K562 (cell line): ENCODE results near the gene ZNF17. TPM values are rescaled to one million over a fixed set of nuclear protein-coding genes. Genes with fewer than 3 reads are reported as not detected.

Source experiments
- ATF7 ChIP-seq: fragments of 450-650 bp; IDR thresholded peaks from 2 replicates; pipeline ENCODE4 v1.7.1; 2014; ENCODE audit warnings: mild to moderate bottlenecking, moderate library complexity
- CC2D1A ChIP-seq: fragments of 450-650 bp; IDR thresholded peaks from 2 replicates; pipeline ENCODE4 v1.6.1; 2017; ENCODE audit warnings: mild to moderate bottlenecking
- EZH2 ChIP-seq: IDR thresholded peaks from 2 replicates; pipeline ENCODE4 v1.6.1; 2012; ENCODE audit warnings: low read depth, mild to moderate bottlenecking, inconsistent platforms, low read length, borderline replicate concordance
- GTF3C2 ChIP-seq: IDR thresholded peaks from 3 replicates; pipeline ENCODE4 v1.6.1; 2011; ENCODE audit warnings: borderline replicate concordance, mild to moderate bottlenecking, moderate library complexity; ENCODE audit not compliant: insufficient read length; ENCODE audit errors: extremely low read depth
- HMBOX1 ChIP-seq: sonication (generic); IDR thresholded peaks from 2 replicates; pipeline ENCODE4 v1.6.1; 2016
- HMGN3 ChIP-seq: IDR thresholded peaks from 2 replicates; pipeline ENCODE4 v1.6.1; 2011; ENCODE audit warnings: borderline replicate concordance, low read depth, mild to moderate bottlenecking, mixed read lengths, low read length; ENCODE audit not compliant: insufficient read length; ENCODE audit errors: extremely low read depth
- HOXB6 ChIP-seq: fragments of 250-450 bp; sonication (Bioruptor Pico); IDR thresholded peaks from 2 replicates; pipeline ENCODE4 v1.5.1; 2022; ENCODE audit warnings: mild to moderate bottlenecking, borderline replicate concordance
- MCM5 ChIP-seq: fragments of 450-650 bp; IDR thresholded peaks from 2 replicates; pipeline ENCODE4 v1.6.1; 2016; ENCODE audit warnings: low read depth
- MEIS2 ChIP-seq: fragments of 450-650 bp; IDR thresholded peaks from 2 replicates; pipeline ENCODE4 v1.6.1; 2014; ENCODE audit warnings: mild to moderate bottlenecking; ENCODE audit not compliant: partially characterized antibody
- MYBL2 ChIP-seq, 2 experiments: fragments of 450-650 bp in 1 of 2; sonication (generic) in 1 of 2; formaldehyde crosslinking in 1 of 2; IDR thresholded peaks; 2 replicates each; pipeline versions ENCODE4 v1.6.1 to v1.8.1; 2017 to 2022; ENCODE audit warnings: borderline replicate concordance in 1 of 2, inconsistent platforms in 1 of 2, low read depth in 1 of 2, mild to moderate bottlenecking in 1 of 2, missing genetic modification reagents in 1 of 2, moderate library complexity in 1 of 2
- PURB ChIP-seq: sonication (generic); formaldehyde crosslinking; IDR thresholded peaks from 2 replicates; pipeline ENCODE4 v1.9.0; 2021; ENCODE audit warnings: low read depth, mild to moderate bottlenecking, missing genetic modification reagents
- TCFL5 ChIP-seq: fragments of 250-450 bp; sonication (Bioruptor Pico); conservative IDR thresholded peaks from 2 replicates; pipeline ENCODE4 v1.6.1; 2021; ENCODE audit warnings: mild to moderate bottlenecking, moderate library complexity, matching md5 sums
- TEAD1 ChIP-seq, 2 experiments: fragments of 450-650 bp in 1 of 2; sonication (generic) in 1 of 2; formaldehyde crosslinking; IDR thresholded peaks; 2 replicates each; pipeline versions ENCODE4 v1.4.0 to v1.8.0; 2020 to 2022; ENCODE audit warnings: mild to moderate bottlenecking in 2 of 2, missing genetic modification reagents in 1 of 2
- XRCC4 ChIP-seq: IDR thresholded peaks from one replicate; pipeline ENCODE4 v1.6.1; 2011; ENCODE audit not compliant: insufficient read depth, insufficient read length; ENCODE audit errors: extremely low read depth
- ZBTB12 ChIP-seq: fragments of 250-450 bp; sonication (Bioruptor Pico); IDR thresholded peaks from 2 replicates; pipeline ENCODE4 v1.4.0; 2020
- ZNF146 ChIP-seq: IDR thresholded peaks from one replicate; pipeline ENCODE4 v1.6.1; 2018; ENCODE audit warnings: missing compliant biosample characterization; ENCODE audit not compliant: unreplicated experiment
- ZNF280B ChIP-seq: fragments of 250-450 bp; sonication (Bioruptor Pico); IDR thresholded peaks from 2 replicates; pipeline ENCODE4 v1.5.1; 2021; ENCODE audit warnings: mild to moderate bottlenecking
- ZNF316 ChIP-seq: fragments of 450-650 bp; IDR thresholded peaks from 2 replicates; pipeline ENCODE4 v1.6.1; 2016
- ZNF444 ChIP-seq: fragments of 250-450 bp; sonication (Bioruptor Pico); IDR thresholded peaks from 2 replicates; pipeline ENCODE4 v1.4.0; 2020; ENCODE audit warnings: mild to moderate bottlenecking, moderate library complexity
- ZNF584 ChIP-seq: fragments of 200-800 bp; sonication (Bioruptor generic); IDR thresholded peaks from 2 replicates; pipeline ENCODE4 v1.6.1; 2016; ENCODE audit warnings: low read depth, mild to moderate bottlenecking, missing genetic modification characterization, missing compliant biosample characterization
- polyA plus RNA-seq, 8 experiments: library from polyadenylated mRNA; depleted of rRNA in 4 of 8; stranded (reverse) in 5 of 8; unstranded in 3 of 8; fragments of >200 nt; fragmentation: Nextera tagmentation in 2 of 8; fragmentation: Illumina TruSeq in 1 of 8; extraction: Ambion mirVana in 2 of 8; extraction: Trizol in 1 of 8; gene quantifications; 2 replicates each; pipeline versions ENCODE4 v1.2.1 to v1.2.3, GENCODE V29; 2011 to 2014; ENCODE audit warnings: inconsistent platforms in 1 of 8, missing spikeins in 1 of 8
- total RNA-seq, 7 experiments: library from RNA; depleted of rRNA in 6 of 7; stranded (reverse); fragments of >200 nt in 6 of 7; fragmentation: Illumina TruSeq in 2 of 7; extraction: Trizol in 2 of 7; gene quantifications; 2 replicates each; pipeline versions ENCODE4 v1.2.1 to v1.2.3, GENCODE V29; 2011 to 2021; ENCODE audit warnings: low replicate concordance in 1 of 7

ZNF17 gene
- total and polyA plus RNA-seq, 9 of the 15 experiments (the other 6 are each of a cell fraction or from before 2014, with no cell fraction given): 5.3 to 8.6 (median 6.5) TPM

GRCh38 chr19:57435062-57435978, 24.4 kb downstream of the ZNF17 start, which contains the start of gene ZNF749 (continued):
- no peak for TF ChIP-seq HMBOX1
- no peak for TF ChIP-seq TCFL5 (CRISPR knock-in tag)
- no peak for TF ChIP-seq GTF3C2
- TF ChIP-seq XRCC4: no peak
- TF ChIP-seq MYBL2 (IDR thresholded peaks at IDR 0.05; ENCODE audit: low read depth): no peak
- no peak for TF ChIP-seq MYBL2 (CRISPR knock-in tag; IDR thresholded peaks at IDR 0.05; ENCODE audit: borderline replicate concordance)
- TF ChIP-seq ZNF316: no peak
- no peak for TF ChIP-seq ZNF444
- TF ChIP-seq ZNF146 (CRISPR knock-in tag): no peak
- peak; percentile 63 for TF ChIP-seq ATF7
- peak; percentile 33; the same call in 1 of the 2 replicates for TF ChIP-seq ZBTB12 (CRISPR knock-in tag)
- TF ChIP-seq TEAD1 (CRISPR knock-in tag; IDR thresholded peaks at IDR 0.05): no peak
- no peak for TF ChIP-seq HMGN3
- no peak for TF ChIP-seq PURB
- TF ChIP-seq MEIS2: peak; percentile 74
- no peak for TF ChIP-seq CC2D1A
- no peak for TF ChIP-seq EZH2
- TF ChIP-seq ZNF280B (CRISPR knock-in tag): no peak
- TF ChIP-seq MCM5: no peak
- no peak for TF ChIP-seq ZNF584 (CRISPR knock-in tag)
- TF ChIP-seq HOXB6 (CRISPR knock-in tag): no peak
